ENCODE results near the gene KRTAP5-10.
"Not testable (repeated sequence)": the region's sequence is repeated elsewhere in the genome, so short reads cannot be mapped to it uniquely, and the experiment has no call there.

The KRTAP5-10 gene

GRCh38 chr11:71574418-71574817, 9.1 kb downstream of the KRTAP5-10 start:
- DNase-seq: no peak

GRCh38 chr11:71575723-71576424, 10.5 kb downstream of the KRTAP5-10 start:
- no peak for DNase-seq

- DNase-seq: not testable (repeated sequence)
Measured at GRCh38 chr11:71576688-71577465, 11.5 kb downstream of the KRTAP5-10 start.

GRCh38 chr11:71577469-71578004, 12.2 kb downstream of the KRTAP5-10 start:
- no peak for DNase-seq

- not testable (repeated sequence) for DNase-seq
Measured at GRCh38 chr11:71579513-71579912, 14.2 kb downstream of the KRTAP5-10 start.

GRCh38 chr11:71580057-71581003, 15.0 kb downstream of the KRTAP5-10 start:
- peak; percentile 26 to 72 for DNase-seq

- no peak for DNase-seq
Measured at GRCh38 chr11:71581826-71582225, 16.5 kb downstream of the KRTAP5-10 start.

GRCh38 chr11:71582309-71582895, 17.0 kb downstream of the KRTAP5-10 start, which contains the start of gene KRTAP5-11:
Gene KRTAP5-11, minus strand, starts transcription at chr11:71582875. Its CDS starts 38 bp downstream, at chr11:71582837.
- DNase-seq: no peak

- not testable (repeated sequence) for DNase-seq
Measured at GRCh38 chr11:71582969-71583368, 17.6 kb downstream of the KRTAP5-10 start.

DNA sequence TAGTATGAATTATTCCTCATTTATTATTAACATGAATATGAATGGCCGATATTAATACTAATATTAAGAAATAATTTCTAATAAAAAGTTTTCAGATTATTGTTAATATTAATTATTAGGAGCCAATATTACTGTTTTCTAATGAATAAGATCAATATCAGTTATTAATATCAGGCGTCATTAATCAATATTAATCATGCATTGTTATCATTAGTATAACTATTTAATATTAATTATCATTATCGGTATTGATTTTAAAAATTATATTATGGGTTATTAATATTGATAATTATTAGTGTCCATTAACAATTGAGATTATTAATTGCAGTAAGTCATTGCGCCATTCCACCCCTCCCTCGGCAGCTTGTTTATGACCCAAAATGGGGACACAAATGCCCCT, 20.3 kb downstream of the KRTAP5-10 start:
- DNase-seq: not testable (repeated sequence)

GRCh38 chr11:71588314-71588713, 23.0 kb downstream of the KRTAP5-10 start:
- not testable (repeated sequence) for DNase-seq

DNA sequence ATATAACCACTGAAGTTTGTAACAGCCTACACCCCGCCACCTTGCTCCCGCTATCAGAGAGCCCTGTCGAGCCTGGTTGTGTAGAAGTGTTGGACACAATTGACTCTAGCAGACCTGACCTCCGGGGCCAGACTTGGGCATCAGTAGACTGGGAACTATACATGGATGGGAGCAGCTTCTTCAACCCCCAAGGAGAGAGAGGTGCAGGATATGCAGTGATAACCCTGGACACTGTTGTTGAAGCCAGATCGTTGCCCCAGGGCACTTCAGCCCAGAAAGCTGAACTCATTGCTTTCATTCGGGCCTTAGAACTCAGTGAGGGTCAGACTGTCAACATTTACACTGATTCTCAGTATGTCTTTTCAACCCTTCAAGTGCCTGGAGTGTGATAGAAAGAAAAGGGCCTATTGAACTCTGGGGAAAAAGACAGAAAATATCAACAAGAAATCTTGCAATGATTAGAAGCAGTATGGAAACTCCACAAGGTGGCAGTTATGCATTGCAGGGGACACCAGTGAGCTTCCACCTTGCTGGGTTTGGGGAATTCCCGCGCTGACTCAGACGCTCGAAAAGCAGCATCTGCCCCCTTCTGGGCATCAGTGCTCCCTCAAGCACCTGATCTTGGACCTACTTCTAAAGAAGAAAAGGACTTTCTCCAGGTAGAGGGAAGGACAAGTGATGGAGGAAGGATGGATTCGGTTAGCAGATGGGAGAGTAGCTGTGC, 23.6 kb downstream of the KRTAP5-10 start:
- not testable (repeated sequence) for DNase-seq

GRCh38 chr11:71589546-71589920, 24.2 kb downstream of the KRTAP5-10 start:
- not testable (repeated sequence) for DNase-seq

GRCh38 chr11:71603221-71603620, 37.9 kb downstream of the KRTAP5-10 start:
- not testable (repeated sequence) for DNase-seq

GRCh38 chr11:71604798-71605488, 39.6 kb downstream of the KRTAP5-10 start:
- peak in 1 of 2 experiments; percentile 6 for DNase-seq

DNA sequence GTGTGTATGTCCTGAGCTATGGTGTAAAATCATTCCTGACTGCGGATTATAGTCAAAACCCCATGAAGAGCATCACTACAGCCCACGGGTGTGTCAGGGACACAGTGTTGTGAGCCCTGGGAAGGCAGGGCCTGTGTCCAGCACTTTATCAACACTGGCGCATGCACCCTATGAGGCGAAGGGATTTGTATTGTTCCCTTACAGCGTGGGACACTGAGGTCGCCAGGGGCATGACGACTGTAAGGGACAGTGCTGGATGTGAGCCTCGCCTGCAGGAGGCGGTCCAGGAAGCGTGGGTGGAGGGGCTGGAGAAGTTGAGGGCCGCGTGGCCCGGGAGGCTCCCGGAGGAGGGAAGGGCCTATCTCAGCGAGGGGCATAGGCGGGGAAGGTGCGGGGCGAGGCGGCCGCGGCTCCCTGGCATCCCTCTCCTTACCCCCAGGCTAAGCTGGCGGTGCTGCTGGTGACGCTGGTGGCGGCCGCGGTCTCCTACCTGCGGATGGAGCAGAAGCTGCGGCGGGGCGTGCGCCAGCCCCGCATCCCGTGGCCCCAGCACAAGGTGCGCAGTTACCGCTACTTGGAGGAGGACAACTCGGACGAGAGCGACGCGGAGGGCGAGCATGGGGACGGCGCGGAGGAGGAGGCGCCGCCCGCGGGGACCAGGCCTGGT, 41.6 kb downstream of the KRTAP5-10 start:
- DNase-seq: not testable (repeated sequence)

DNA sequence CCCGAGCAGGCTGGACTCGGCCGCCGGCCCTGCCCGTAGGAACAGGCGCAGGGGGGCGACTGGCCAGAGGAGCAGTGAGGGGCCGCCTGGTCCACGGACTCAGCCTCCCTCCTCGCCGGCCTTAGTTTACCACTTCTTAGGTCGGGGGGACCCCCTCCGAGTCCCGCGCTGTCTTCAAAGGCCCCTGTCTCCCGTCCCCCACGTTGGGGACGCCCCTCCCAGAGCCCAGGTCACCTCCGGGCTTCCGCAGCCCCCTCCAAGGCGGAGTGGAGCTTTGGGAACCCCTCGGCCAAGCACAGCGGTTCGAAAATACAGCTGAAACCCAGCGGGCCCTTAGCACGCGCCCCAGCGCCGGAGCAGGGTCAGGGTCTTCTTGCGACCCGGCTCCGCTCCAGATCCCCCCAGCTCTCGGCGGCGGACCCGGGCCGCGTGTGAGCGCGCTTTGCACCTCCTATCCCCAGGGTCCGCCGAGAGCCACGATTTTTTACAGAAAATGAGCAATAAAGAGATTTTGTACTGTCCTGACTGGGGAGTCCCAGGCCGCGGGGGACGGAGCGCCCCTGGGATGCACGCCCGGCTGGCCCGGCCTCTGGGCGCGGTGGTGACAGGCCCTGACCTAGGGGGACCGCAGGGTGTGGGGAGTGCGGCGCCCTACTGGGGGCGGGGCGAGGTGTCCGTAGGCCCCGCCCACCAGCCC, 42.3 kb downstream of the KRTAP5-10 start:
- not testable (repeated sequence) for DNase-seq

- DNase-seq: not testable (repeated sequence)
Measured at GRCh38 chr11:71608272-71608671, 42.9 kb downstream of the KRTAP5-10 start.

DNA sequence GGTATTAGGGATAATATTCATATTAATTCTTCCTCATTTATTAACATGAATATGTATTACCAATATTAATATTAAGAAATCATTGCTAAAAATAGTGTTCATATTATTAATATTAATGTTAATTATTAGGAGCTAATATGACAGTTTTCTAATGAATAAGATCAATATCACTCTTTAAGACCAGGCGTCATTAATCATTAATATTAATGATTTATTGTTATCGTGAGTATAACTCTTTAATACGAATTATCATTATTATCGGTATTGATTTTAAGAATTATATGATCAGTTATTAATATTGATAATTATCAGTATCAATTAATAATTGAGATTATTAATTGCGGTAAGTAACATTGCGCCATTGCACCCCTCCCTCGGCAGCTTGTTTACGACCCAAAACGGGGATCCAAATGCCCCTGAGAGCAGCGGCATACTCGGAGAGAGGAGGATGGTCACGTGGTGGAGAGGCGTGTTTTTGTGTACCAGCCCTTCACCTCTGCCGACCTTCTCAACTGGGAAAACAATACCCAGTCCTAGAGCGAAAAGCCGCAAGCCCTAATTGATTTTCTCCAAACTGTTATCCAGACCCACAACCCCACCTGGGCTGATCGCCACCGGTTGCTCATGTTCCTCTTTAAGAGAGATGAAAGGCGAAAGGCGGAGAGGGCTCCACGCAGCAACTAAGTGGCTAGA, 46.0 kb downstream of the KRTAP5-10 start:
- not testable (repeated sequence) for DNase-seq

All from NCI-H446 (cell line).